Left cardiac atrium (tissue), 4 donors: ENCODE results near the gene ROR2. TPM values are rescaled to one million over a fixed set of nuclear protein-coding genes. Genes with fewer than 3 reads are reported as not detected.

Source experiments
- ATAC-seq, 2 donors: fragments of 200-7000 bp; cut with Tn5 transposase; one replicate each; pipeline ENCODE4 v1.9.1; 2020; ENCODE audit warnings: mild to moderate bottlenecking in 2 of 2, moderate library complexity in 2 of 2
- DNase-seq: peaks from one replicate; pipeline ENCODE4 v3.0.0-alpha.2; 2020
- intact Hi-C, 2 donors: fragments of 100-400 bp; cut with DNase I; formaldehyde crosslinking; loops; one replicate each; pipeline versions ENCODE4 v1.14.1 to v1.15.1; 2022 to 2023
- total RNA-seq, 2 donors: library from RNA; stranded (reverse); fragmentation: NEBNext Ultra II Directional; extraction: Animal tissue kit (Norgen Biotek cat#: 25700); gene quantifications; one replicate each; pipeline ENCODE4 v1.2.1, GENCODE V29; 2021
- donor health status: DM: no; HTN: yes; CAD: no.
- donor health status: DM: no; HTN: yes; CAD: no; lungs with severe emphysema.
- donor health status: DM: yes; HTN: yes; CAD: no.
- donor health status: Dilated cardiomyopathy.

The ROR2 gene
- total RNA-seq, 2 donors from 2014 or later = 18.0 to 25.4 TPM

GRCh38 chr9:91726406-91727100, 223.5 kb downstream of the ROR2 start:
- intact Hi-C loops = loop anchor here in 1 of 2 donors (5.0 kb wide), 1 partner anchor 809 kb away; no protein-coding TSS in a partner anchor
- no peak for DNase-seq
- ATAC-seq = no peak

- DNase-seq (no peak), ATAC-seq (no peak)
- intact Hi-C loops = loop anchor here in 1 of 2 donors (5.0 kb wide), 1 partner anchor 808 kb away; no protein-coding TSS in a partner anchor
Observed at GRCh38 chr9:91725651-91726050, 224.4 kb downstream of the ROR2 start.

DNA sequence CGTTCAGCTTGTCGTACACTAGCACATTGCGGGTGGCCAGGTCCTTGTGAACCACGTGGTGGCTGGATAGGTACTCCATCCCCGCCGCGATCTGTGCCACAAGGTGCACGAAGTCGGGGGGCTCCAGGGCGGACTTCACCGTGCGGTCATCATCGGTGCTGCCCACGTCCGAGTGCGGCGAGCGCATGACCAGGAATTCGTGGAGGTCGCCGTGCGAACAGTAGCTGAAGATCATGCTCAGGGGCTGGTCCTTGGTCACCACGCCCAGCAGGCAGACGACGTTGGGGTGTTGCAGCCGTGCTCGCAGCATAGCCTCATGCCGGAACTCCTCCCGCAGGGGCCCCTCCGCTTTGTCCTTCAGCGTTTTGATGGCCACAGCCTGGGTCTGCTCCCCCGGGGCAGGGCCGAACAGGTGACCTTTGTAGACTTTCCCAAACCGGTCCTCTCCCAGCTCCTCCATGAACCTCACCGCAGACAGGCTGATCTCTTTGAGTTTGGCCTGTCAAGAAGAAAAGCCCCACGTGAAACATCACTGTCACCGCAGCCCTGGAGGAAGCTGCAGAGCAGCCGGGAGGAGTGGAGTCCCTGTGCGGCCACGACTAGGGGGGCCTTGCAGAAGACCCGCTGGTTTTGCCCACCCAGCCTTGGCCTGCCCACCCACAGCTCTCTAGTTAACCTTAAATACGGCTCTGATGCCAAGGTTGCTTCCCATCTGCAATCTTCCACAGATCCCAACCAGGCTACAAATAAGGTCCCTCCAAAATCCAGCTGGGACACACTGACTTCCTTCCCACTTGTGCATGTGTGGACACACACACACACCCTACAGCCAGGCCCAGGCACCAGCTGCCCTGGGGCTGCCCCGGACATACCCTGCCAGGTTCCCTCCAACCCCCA, 225.2 kb downstream of the ROR2 start:
- ATAC-seq (no peak), DNase-seq (no peak)
- intact Hi-C loops = loop anchor here in 1 of 2 donors (5.0 kb wide), 1 partner anchor 808 kb away; no protein-coding TSS in a partner anchor

GRCh38 chr9:91724068-91724440, 226.0 kb downstream of the ROR2 start:
- no peak for ATAC-seq
- no peak for DNase-seq
- intact Hi-C loops = no loop called here

DNA sequence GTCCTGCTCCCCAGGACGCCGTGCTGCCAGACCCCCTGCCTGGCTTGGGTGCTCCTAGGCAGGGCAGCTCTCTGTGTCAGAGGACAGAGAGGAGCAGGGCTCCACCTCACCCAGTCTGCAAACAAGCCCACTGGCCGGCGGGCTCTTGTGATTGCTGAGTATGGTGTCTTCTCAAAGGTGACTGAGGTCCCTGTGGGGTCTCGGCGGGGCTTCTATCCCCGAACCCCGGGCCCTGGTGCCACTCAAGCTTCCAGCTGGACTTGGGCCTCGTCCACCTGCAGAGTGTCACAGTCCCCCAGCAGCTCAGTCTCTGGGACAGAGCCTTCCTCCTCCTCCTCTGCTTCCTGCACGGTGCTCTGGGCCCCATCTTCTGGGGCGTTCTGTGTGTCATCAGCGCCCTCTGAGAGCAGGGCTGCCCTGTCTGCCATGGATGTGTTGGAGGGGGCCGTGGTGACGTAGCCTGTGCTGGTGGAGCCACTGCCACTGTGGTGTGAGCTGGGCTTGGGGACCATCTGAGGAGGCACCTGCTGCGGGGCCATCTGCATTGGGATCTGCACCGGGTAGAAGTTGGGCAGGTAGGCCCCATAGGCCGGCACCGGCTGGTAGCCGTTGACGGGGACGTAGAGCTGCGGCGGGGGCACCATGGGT, 226.5 kb downstream of the ROR2 start:
- no peak for DNase-seq
- no peak for ATAC-seq
- intact Hi-C loops = no loop called here

- intact Hi-C loops = no loop called here
- DNase-seq (no peak), ATAC-seq (no peak)
Observed at GRCh38 chr9:91720751-91721705, 229.0 kb downstream of the ROR2 start.

GRCh38 chr9:91720313-91720712, 229.7 kb downstream of the ROR2 start:
- no peak for ATAC-seq
- intact Hi-C loops = no loop called here

GRCh38 chr9:91718071-91718470, 232.0 kb downstream of the ROR2 start:
- ATAC-seq (no peak), DNase-seq (no peak)
- intact Hi-C loops = no loop called here

More at GRCh38 chr9:91720313-91720712, 229.7 kb downstream of the ROR2 start:
- DNase-seq = no peak

- no peak for DNase-seq
- intact Hi-C loops = no loop called here
- no peak for ATAC-seq
Observed at GRCh38 chr9:91716815-91717214, 233.2 kb downstream of the ROR2 start.

- ATAC-seq = no peak
- no peak for DNase-seq
- intact Hi-C loops = no loop called here
Observed at GRCh38 chr9:91716239-91716638, 233.8 kb downstream of the ROR2 start.

GRCh38 chr9:91714874-91715615, 235.0 kb downstream of the ROR2 start:
- intact Hi-C loops = no loop called here
- peak in 1 of 2 donors; percentile 12 for ATAC-seq
- DNase-seq = no peak

DNA sequence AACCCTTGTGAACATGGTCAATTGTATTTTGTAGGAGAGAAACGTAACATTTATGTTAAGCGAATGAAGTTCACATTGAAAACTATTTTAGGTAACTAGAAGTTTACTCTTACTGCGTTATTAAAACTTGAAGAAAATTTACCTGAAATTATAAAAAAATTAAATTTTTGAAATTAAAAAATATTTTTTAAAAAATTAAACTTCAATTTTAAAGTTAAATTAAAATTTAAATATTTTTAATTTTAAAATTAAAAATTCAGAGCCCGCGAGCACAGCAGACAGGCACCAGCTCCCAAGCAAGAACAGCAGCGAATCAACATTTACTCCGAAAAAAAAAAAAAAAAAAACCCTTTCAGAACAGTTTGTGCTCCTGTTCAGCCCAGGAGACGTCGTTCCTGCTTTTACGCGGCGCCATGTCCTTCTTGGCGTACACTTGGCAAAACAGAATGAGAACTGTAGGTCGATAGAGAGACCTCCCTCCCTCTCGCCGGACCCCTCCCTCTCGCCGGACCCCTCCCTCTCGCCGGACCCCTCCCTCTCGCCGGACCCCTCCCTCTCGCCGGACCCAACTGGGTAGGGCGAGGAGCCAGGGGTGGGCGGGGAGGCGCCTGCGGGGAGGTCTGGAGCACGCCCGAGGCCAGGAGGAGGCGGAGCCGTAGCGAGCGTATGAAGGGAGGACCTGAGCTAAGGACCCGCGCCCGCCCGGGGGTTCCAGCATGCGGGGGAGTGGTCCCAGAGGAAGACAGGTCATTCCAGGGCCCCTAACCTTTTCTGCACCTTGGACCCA, 235.8 kb downstream of the ROR2 start:
- peak; percentile 83 for DNase-seq
- peak; percentile 85 to 98 for ATAC-seq
- intact Hi-C loops = no loop called here

GRCh38 chr9:91712811-91713210, 237.2 kb downstream of the ROR2 start:
- DNase-seq (no peak), ATAC-seq (no peak)
- intact Hi-C loops = no loop called here

- DNase-seq = no peak
- intact Hi-C loops = no loop called here
- ATAC-seq = no peak
Observed at GRCh38 chr9:91711755-91712601, 238.1 kb downstream of the ROR2 start.

- no peak for DNase-seq
- ATAC-seq = no peak
- intact Hi-C loops = no loop called here
Observed at GRCh38 chr9:91710158-91710557, 239.9 kb downstream of the ROR2 start.

DNA sequence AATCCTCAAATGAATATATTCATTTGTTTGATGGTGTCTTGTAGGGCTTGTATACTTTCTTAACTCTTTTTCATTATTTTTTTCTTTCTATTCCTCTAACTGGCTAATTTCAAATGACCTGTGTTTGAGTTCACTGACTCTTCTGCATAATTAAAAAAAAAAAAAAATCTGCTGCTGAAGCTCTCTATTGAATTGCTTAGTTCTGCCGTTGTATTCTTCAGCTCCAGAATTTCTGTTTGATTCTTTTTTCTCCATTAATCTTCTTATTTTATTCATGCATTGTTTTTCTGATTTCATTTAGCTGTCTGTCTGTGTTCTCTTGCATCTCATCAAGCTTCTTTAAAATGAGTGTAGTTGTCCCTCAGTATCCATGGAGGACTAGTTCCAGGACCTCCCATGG, 244.6 kb downstream of the ROR2 start:
- ATAC-seq (no peak), DNase-seq (no peak)
- intact Hi-C loops = no loop called here
